Lung (tissue), 12 donors: ENCODE measurements around the gene BARX1. TPM values are rescaled to one million over a fixed set of nuclear protein-coding genes. Genes with fewer than 3 reads are reported as not detected.
A peak's percentile ranks its signal among the peaks of the same experiment; 100 is the strongest.

Experiments
- ATAC-seq: fragments of 200-7000 bp; cut with Tn5 transposase; one replicate; pipeline ENCODE4 v1.9.1; 2020; ENCODE audit warnings: moderate number of reproducible peaks; ENCODE audit not compliant: insufficient read depth, low FRiP score
- DNase-seq, 3 donors: peaks; one replicate each; pipeline ENCODE4 v3.0.0-alpha.2; 2013 to 2017
- H3K27ac ChIP-seq, 2 donors: one replicate each; pipeline ENCODE4 v1.5.1; 2013; ENCODE audit warnings: mild to moderate bottlenecking in 2 of 2, moderate library complexity in 2 of 2, control low read depth in 1 of 2, inconsistent platforms in 1 of 2, low read depth in 1 of 2, low read length in 1 of 2
- H3K27me3 ChIP-seq, 3 donors: one replicate each; pipeline ENCODE4 v1.5.1; 2013; ENCODE audit warnings: low read length in 2 of 3; ENCODE audit not compliant: control insufficient read depth in 3 of 3, insufficient read depth in 3 of 3
- H3K36me3 ChIP-seq, 4 donors: one replicate each; pipeline ENCODE4 v1.5.1; 2013; ENCODE audit warnings: low read length in 4 of 4, mild to moderate bottlenecking in 1 of 4, moderate library complexity in 1 of 4; ENCODE audit not compliant: control insufficient read depth in 4 of 4, insufficient read depth in 4 of 4
- H3K4me1 ChIP-seq, 5 donors: one replicate each; pipeline ENCODE4 v1.5.1; 2013; ENCODE audit warnings: low read length in 5 of 5, mild to moderate bottlenecking in 2 of 5, moderate library complexity in 1 of 5; ENCODE audit not compliant: control insufficient read depth in 5 of 5, insufficient read depth in 5 of 5
- H3K4me3 ChIP-seq: one replicate; pipeline ENCODE4 v1.5.1; 2013; ENCODE audit warnings: mild to moderate bottlenecking, control low read depth, moderate library complexity
- H3K9ac ChIP-seq, 2 donors: one replicate each; pipeline ENCODE4 v1.5.1; 2013; ENCODE audit warnings: low read length in 2 of 2, control low read depth in 1 of 2; ENCODE audit not compliant: insufficient read depth in 1 of 2
- H3K9me3 ChIP-seq, 4 donors: one replicate each; pipeline ENCODE4 v1.5.1; 2013; ENCODE audit warnings: low read length in 3 of 4, mild to moderate bottlenecking in 1 of 4, moderate library complexity in 1 of 4; ENCODE audit not compliant: control insufficient read depth in 4 of 4, insufficient read depth in 3 of 4
- WGBS, 2 donors: extraction: QIAGEN DNeasy Blood & Tissue Kit; methylation state at CpG; one replicate each; pipeline ENCODE4 v1.1.7; 2013; 5-methylcytosine and 5-hydroxymethylcytosine counted together
- polyA plus RNA-seq, 2 donors: library from polyadenylated mRNA; stranded (reverse); fragments of 200-250 nt; gene quantifications; one replicate each; pipeline ENCODE4 v1.2.1, GENCODE V29; 2013
- total RNA-seq, 2 donors: library from RNA; depleted of rRNA in 1 of 2; stranded (reverse); fragments of >200 nt in 1 of 2; gene quantifications; one replicate each; pipeline ENCODE4 v1.2.1, GENCODE V29; 2014 to 2021
- TF ChIP-seq, protein P1 (sequence below): IDR thresholded peaks from 2 replicates; pipeline ENCODE4 v1.5.1; 2012; ENCODE audit warnings: mild to moderate bottlenecking; ENCODE audit errors: control extremely low read depth, extremely low read depth
- donor health status: control.
- donor health status: control.
- donor health status: Bipolar disorder and iron deficiency.
- donor health status: healthy.
- donor health status: DM: yes; HTN: yes; CAD: no.

The BARX1 gene
- total and polyA plus RNA-seq, 4 donors = 0.08 to 0.09 TPM; not detected in 2

DNA sequence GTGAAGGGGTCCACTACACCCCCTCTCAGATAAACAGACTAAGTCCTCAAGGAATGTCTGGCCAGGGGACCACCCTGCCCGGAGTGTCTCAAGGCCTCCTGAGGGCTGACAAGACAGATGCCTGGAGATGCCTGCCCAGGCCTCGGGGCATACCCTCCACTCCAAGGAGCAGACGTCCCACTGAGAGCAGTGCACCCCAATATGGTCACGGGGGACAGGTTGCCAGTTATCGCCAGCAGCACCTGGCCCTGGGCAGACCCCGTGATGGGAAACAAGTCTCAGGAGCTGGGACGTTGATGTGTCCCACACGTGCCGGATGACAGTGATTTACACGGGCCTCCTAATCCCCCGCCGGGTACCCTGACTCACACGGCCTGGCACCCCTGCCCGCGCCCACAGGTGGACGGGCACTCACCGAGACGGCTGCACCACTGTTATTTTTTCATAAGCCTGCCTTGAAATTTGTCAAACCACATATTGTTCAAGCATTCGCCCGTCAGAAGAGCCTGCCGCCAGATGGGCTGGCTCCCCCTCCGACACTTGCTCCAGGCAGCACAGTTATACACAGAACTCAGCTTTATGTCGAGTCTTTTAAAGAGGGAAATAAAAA lies 43.9 kb downstream of the BARX1 start:
- H3K9ac ChIP-seq = no peak overlapping the region
- TF ChIP-seq, protein P1, sequence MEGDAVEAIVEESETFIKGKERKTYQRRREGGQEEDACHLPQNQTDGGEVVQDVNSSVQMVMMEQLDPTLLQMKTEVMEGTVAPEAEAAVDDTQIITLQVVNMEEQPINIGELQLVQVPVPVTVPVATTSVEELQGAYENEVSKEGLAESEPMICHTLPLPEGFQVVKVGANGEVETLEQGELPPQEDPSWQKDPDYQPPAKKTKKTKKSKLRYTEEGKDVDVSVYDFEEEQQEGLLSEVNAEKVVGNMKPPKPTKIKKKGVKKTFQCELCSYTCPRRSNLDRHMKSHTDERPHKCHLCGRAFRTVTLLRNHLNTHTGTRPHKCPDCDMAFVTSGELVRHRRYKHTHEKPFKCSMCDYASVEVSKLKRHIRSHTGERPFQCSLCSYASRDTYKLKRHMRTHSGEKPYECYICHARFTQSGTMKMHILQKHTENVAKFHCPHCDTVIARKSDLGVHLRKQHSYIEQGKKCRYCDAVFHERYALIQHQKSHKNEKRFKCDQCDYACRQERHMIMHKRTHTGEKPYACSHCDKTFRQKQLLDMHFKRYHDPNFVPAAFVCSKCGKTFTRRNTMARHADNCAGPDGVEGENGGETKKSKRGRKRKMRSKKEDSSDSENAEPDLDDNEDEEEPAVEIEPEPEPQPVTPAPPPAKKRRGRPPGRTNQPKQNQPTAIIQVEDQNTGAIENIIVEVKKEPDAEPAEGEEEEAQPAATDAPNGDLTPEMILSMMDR = no peak
- H3K27ac ChIP-seq = no peak overlapping the region
- no peak overlapping the region for H3K4me3 ChIP-seq
- 80 to 86% methylated on average over 23 of the region's 23 CpGs for WGBS, 2 donors
- peak in 1 of 3 donors; percentile 2 for DNase-seq
- peaks cover 0 to 15% (median 0%) of the 10 kb centered on the region in 3 donors for H3K27me3 ChIP-seq
- peaks cover 0 to 6% (median 0%) of the 10 kb centered on the region in 5 donors for H3K4me1 ChIP-seq
- no peak for ATAC-seq
- no peaks in the 10 kb centered on the region for H3K36me3 ChIP-seq
- H3K9me3 ChIP-seq = no peaks in the 10 kb centered on the region

DNA sequence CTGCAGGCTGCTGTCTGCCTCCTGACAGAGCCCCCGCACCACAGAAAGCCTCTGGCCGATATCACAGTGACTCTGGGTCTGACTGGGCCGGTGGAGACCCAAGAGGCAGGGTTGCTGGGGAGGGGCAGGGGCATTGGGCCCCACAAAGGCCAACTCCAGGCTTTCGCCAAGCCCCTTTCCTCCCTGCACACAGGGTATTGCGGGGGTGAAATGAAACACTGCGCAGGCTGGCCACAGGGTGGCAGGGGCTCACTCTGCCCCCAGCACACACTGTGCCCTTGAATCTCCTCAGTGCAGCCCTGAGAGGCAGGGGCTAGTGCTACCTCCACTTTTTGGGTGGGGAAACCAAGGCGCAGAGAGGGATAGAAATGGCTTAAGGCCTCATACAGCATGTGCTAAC lies 44.6 kb downstream of the BARX1 start:
- H3K36me3 ChIP-seq = no peaks in the 10 kb centered on the region
- no peak overlapping the region for H3K27ac ChIP-seq
- DNase-seq = no peak
- no peak overlapping the region for H3K4me3 ChIP-seq
- H3K9ac ChIP-seq = no peak overlapping the region
- peaks cover 0 to 6% (median 0%) of the 10 kb centered on the region in 5 donors for H3K4me1 ChIP-seq
- ATAC-seq = no peak
- peaks cover 0 to 15% (median 0%) of the 10 kb centered on the region in 3 donors for H3K27me3 ChIP-seq
- no peaks in the 10 kb centered on the region for H3K9me3 ChIP-seq
- 91 to 95% methylated on average over 7 of the region's 7 CpGs for WGBS, 2 donors
- TF ChIP-seq, protein P1 = no peak

DNA sequence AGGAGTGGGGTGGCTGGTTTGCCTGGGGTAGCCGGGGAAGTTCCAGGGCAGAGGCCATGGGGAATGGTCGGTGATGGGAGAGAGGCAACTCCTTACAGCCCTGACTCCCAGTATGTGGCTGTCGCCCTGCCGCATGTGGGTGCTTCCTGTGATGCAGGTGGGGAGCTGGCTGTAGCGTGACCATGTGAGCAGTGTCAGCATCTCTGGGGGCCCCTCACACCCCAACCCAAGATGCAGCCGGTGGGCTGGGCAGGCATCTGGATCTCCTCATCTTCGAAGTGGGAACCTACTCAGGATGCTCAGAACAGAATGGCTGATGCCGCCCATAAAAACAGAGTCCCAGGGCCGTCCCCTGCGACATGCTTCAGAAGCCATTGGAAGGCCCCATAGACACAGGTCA lies 45.0 kb downstream of the BARX1 start:
- H3K27ac ChIP-seq = no peak overlapping the region
- ATAC-seq (no peak), DNase-seq (no peak)
- TF ChIP-seq, protein P1 = no peak
- H3K36me3 ChIP-seq = no peaks in the 10 kb centered on the region
- no peaks in the 10 kb centered on the region for H3K9me3 ChIP-seq
- H3K27me3 ChIP-seq = peaks cover 0 to 15% (median 0%) of the 10 kb centered on the region in 3 donors
- no peak overlapping the region for H3K9ac ChIP-seq
- no peak overlapping the region for H3K4me3 ChIP-seq
- H3K4me1 ChIP-seq = peaks cover 0 to 6% (median 0%) of the 10 kb centered on the region in 5 donors
- 91 to 95% methylated on average over 10 of the region's 10 CpGs for WGBS, 2 donors

DNA sequence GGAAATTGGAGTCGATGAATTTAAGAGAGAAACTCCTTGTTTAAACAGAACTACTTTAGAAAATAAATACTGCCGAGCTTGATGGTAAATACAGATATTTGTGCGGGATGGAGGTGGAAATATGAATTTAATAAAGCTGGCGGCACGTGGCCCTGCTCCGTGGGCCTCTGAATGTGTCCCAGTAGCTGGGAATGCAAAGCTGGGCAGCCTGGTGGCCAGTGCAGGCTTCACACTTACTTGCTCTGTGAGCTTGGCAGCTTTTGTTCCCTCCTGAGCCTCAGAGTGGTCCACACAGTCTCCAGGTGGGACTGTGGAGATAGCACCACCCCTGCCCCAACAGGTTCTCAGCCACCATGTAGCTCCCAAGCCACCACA lies 45.9 kb downstream of the BARX1 start:
- TF ChIP-seq, protein P1 = no peak
- H3K4me3 ChIP-seq = no peak overlapping the region
- H3K9ac ChIP-seq = no peak overlapping the region
- H3K4me1 ChIP-seq = peaks cover 0 to 6% (median 0%) of the 10 kb centered on the region in 5 donors
- ATAC-seq = no peak
- H3K27ac ChIP-seq = no peak overlapping the region
- no peak for DNase-seq
- 32 to 43% methylated on average over 6 of the region's 6 CpGs for WGBS, 2 donors
- H3K27me3 ChIP-seq = peaks cover 0 to 15% (median 0%) of the 10 kb centered on the region in 3 donors
- H3K9me3 ChIP-seq = no peaks in the 10 kb centered on the region
- no peaks in the 10 kb centered on the region for H3K36me3 ChIP-seq
